ENCODE measurements around the gene TENT5A.

Gene TENT5A

GRCh38 chr6:81752084-81752920 is at the start of gene TENT5A (continued):
- TF ChIP-seq PRDM6 (tag by site-specific recombination; IDR thresholded peaks at IDR 0.05) (no peak), ZNF600 (tag by site-specific recombination; IDR thresholded peaks at IDR 0.05) (peak; percentile 17; the same call in 1 of the 2 replicates), SCRT1 (tag by site-specific recombination; IDR thresholded peaks at IDR 0.05; ENCODE audit: borderline replicate concordance) (no peak), SP7 (tag by site-specific recombination; IDR thresholded peaks at IDR 0.05) (0 out of 2 replicates have a peak, but pooled peaks have one; percentile 6), ZFP41 (tag by site-specific recombination; IDR thresholded peaks at IDR 0.05; ENCODE audit: borderline replicate concordance) (no peak), REST (tag by site-specific recombination; IDR thresholded peaks at IDR 0.05) (peak; percentile 29; the same call in 1 of the 2 replicates), ZNF571 (tag by site-specific recombination; IDR thresholded peaks at IDR 0.05) (no peak), ZNF555 (tag by site-specific recombination; conservative IDR thresholded peaks at IDR 0.05) (no peak), KLF9 (tag by site-specific recombination; IDR thresholded peaks at IDR 0.05; ENCODE audit: low read depth) (peak; percentile 89), KLF17 (tag by site-specific recombination; IDR thresholded peaks at IDR 0.05) (0 out of 2 replicates have a peak, but pooled peaks have one; percentile 41), ZNF133 (tag by site-specific recombination; IDR thresholded peaks at IDR 0.05) (no peak), ZSCAN30 (tag by site-specific recombination; IDR thresholded peaks at IDR 0.05) (no peak), SETDB1 (IDR thresholded peaks at IDR 0.05; ENCODE audit: insufficient read length, low read length) (no peak), ZNF513 (tag by site-specific recombination; IDR thresholded peaks at IDR 0.05) (no peak), PRDM4 (tag by site-specific recombination; IDR thresholded peaks at IDR 0.05) (0 out of 2 replicates have a peak, but pooled peaks have one; percentile 10), BCL6B (tag by site-specific recombination; IDR thresholded peaks at IDR 0.05) (no peak), ZIC2 (tag by site-specific recombination; IDR thresholded peaks at IDR 0.05) (peak; percentile 47; the same call in 1 of the 2 replicates), ZNF335 (tag by site-specific recombination; conservative IDR thresholded peaks at IDR 0.05) (peak; percentile 30; the same call in 1 of the 2 replicates), ZBTB49 (tag by site-specific recombination; IDR thresholded peaks at IDR 0.05; ENCODE audit: low read depth) (no peak), ZNF704 (tag by site-specific recombination; IDR thresholded peaks at IDR 0.05) (no peak), ZNF157 (tag by site-specific recombination; IDR thresholded peaks at IDR 0.05) (no peak), ZNF48 (tag by site-specific recombination; IDR thresholded peaks at IDR 0.05) (no peak)
